Smooth muscle cell (in vitro differentiated cells): ENCODE measurements around the gene B3GALT6. TPM values are rescaled to one million over a fixed set of nuclear protein-coding genes. Genes with fewer than 3 reads are reported as not detected.

ENCODE experiments used
- DNase-seq: peaks from one replicate; lab custom pipeline; 2025; ENCODE audit not compliant: unreplicated experiment; lab: John Stamatoyannopoulos, UW
- H2AFZ ChIP-seq: fragments of 200-600 bp; sonication (generic); 2 replicates; pipeline ENCODE4 v1.6.0; 2016; ENCODE audit warnings: antibody characterized with exemption, low read depth, mild to moderate bottlenecking
- H3F3A ChIP-seq: fragments of 200-600 bp; sonication (generic); 2 replicates; pipeline ENCODE4 v1.6.0; 2017; ENCODE audit warnings: antibody characterized with exemption, low read depth
- H3K27ac ChIP-seq: fragments of 200-600 bp; sonication (generic); 2 replicates; pipeline ENCODE4 v1.5.1; 2016; ENCODE audit warnings: low read depth, mild to moderate bottlenecking
- H3K27me3 ChIP-seq: fragments of 200-600 bp; sonication (generic); 2 replicates; pipeline ENCODE4 v1.6.1; 2016; ENCODE audit warnings: low read depth, mild to moderate bottlenecking
- H3K36me3 ChIP-seq: fragments of 200-600 bp; sonication (generic); 2 replicates; pipeline ENCODE4 v1.5.1; 2016; ENCODE audit warnings: low read depth
- H3K4me1 ChIP-seq: fragments of 200-600 bp; sonication (generic); 2 replicates; pipeline ENCODE4 v1.5.1; 2016; ENCODE audit warnings: low read depth
- H3K4me2 ChIP-seq: fragments of 200-600 bp; sonication (generic); 2 replicates; pipeline ENCODE4 v1.6.0; 2016; ENCODE audit warnings: mild to moderate bottlenecking
- H3K4me3 ChIP-seq: fragments of 200-600 bp; sonication (generic); 2 replicates; pipeline ENCODE4 v1.5.1; 2016; ENCODE audit warnings: mild to moderate bottlenecking
- H3K79me2 ChIP-seq: fragments of 200-600 bp; sonication (generic); 2 replicates; pipeline ENCODE4 v1.6.0; 2016; ENCODE audit warnings: low read depth, mild to moderate bottlenecking
- H3K9ac ChIP-seq: fragments of 200-600 bp; sonication (generic); 2 replicates; pipeline ENCODE4 v1.6.0; 2016; ENCODE audit warnings: low read depth
- H3K9me3 ChIP-seq: fragments of 200-600 bp; sonication (generic); replicated peaks from 2 replicates; pipeline ENCODE4 v1.5.1; 2016; ENCODE audit warnings: low read depth
- H4K20me1 ChIP-seq: fragments of 200-600 bp; sonication (generic); 2 replicates; pipeline ENCODE4 v1.6.0; 2016; ENCODE audit warnings: low read depth
- WGBS: methylation state at CpG from one replicate; pipeline ENCODE4 v1.1.7; 2016; ENCODE audit warnings: low lambda C conversion rate; 5-methylcytosine and 5-hydroxymethylcytosine counted together
- polyA plus RNA-seq: library from polyadenylated mRNA; unstranded; fragments of >200 nt; fragmentation: Nextera tagmentation; extraction: Ambion mirVana; gene quantifications from 2 replicates; pipeline ENCODE4 v1.2.1, GENCODE V29; 2016
- total RNA-seq: library from RNA; depleted of rRNA; stranded (reverse); fragments of >200 nt; gene quantifications from 2 replicates; pipeline ENCODE4 v1.2.3, GENCODE V29; 2014
- TF ChIP-seq, protein P1 (sequence below): fragments of 200-600 bp; sonication (generic); IDR thresholded peaks from 2 replicates; pipeline ENCODE4 v1.5.1; 2017; ENCODE audit warnings: borderline replicate concordance, mild to moderate bottlenecking, antibody characterized with exemption; ENCODE audit not compliant: insufficient read depth, poor library complexity, severe bottlenecking

B3GALT6 gene
- total and polyA plus RNA-seq, 2 experiments from 2014 or later: 15.0 to 33.2 TPM

GRCh38 chr1:1241588-1242219, 9.7 kb downstream of the B3GALT6 start:
- H3K79me2 ChIP-seq: no peaks in the 10 kb centered on the region
- peaks cover 3% of the 10 kb centered on the region for H3K4me1 ChIP-seq
- H4K20me1 ChIP-seq: peaks cover 4% of the 10 kb centered on the region
- no peak overlapping the region for H3K9ac ChIP-seq
- WGBS: 89% methylated on average over 17 of the region's 26 CpGs
- H3K27ac ChIP-seq: no peak overlapping the region
- no peaks in the 10 kb centered on the region for H3K36me3 ChIP-seq
- no peak overlapping the region for H3K4me2 ChIP-seq
- H3K27me3 ChIP-seq: no peaks in the 10 kb centered on the region
- no peak overlapping the region for H2AFZ ChIP-seq
- H3K9me3 ChIP-seq: no peaks in the 10 kb centered on the region
- no peak for DNase-seq
- no peak overlapping the region for H3K4me3 ChIP-seq
- TF ChIP-seq, protein P1, sequence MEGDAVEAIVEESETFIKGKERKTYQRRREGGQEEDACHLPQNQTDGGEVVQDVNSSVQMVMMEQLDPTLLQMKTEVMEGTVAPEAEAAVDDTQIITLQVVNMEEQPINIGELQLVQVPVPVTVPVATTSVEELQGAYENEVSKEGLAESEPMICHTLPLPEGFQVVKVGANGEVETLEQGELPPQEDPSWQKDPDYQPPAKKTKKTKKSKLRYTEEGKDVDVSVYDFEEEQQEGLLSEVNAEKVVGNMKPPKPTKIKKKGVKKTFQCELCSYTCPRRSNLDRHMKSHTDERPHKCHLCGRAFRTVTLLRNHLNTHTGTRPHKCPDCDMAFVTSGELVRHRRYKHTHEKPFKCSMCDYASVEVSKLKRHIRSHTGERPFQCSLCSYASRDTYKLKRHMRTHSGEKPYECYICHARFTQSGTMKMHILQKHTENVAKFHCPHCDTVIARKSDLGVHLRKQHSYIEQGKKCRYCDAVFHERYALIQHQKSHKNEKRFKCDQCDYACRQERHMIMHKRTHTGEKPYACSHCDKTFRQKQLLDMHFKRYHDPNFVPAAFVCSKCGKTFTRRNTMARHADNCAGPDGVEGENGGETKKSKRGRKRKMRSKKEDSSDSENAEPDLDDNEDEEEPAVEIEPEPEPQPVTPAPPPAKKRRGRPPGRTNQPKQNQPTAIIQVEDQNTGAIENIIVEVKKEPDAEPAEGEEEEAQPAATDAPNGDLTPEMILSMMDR: no peak
- H3F3A ChIP-seq: no peaks in the 10 kb centered on the region

GRCh38 chr1:1242461-1243265, 10.6 kb downstream of the B3GALT6 start:
- Histone ChIP-seq H4K20me1 (peaks cover 14% of the 10 kb centered on the region), H3F3A (no peaks in the 10 kb centered on the region), H3K79me2 (no peaks in the 10 kb centered on the region), H3K36me3 (no peaks in the 10 kb centered on the region), H2AFZ (no peak overlapping the region), H3K27me3 (no peaks in the 10 kb centered on the region), H3K9me3 (no peaks in the 10 kb centered on the region), H3K4me3 (no peak overlapping the region), H3K4me2 (no peak overlapping the region), H3K27ac (no peak overlapping the region), H3K9ac (no peak overlapping the region), H3K4me1 (peaks cover 9% of the 10 kb centered on the region)
- no peak for DNase-seq
- WGBS: 92% methylated on average over 41 of the region's 41 CpGs
- TF ChIP-seq, protein P1: no peak

- no peak for DNase-seq
- Histone ChIP-seq H3K79me2 (no peaks in the 10 kb centered on the region), H3K4me2 (no peak overlapping the region), H4K20me1 (peaks cover 17% of the 10 kb centered on the region), H3K9ac (no peak overlapping the region), H3K27ac (no peak overlapping the region), H3K4me1 (peaks cover 9% of the 10 kb centered on the region), H2AFZ (no peak overlapping the region), H3K4me3 (no peak overlapping the region), H3K9me3 (no peaks in the 10 kb centered on the region), H3K36me3 (no peaks in the 10 kb centered on the region), H3F3A (no peaks in the 10 kb centered on the region), H3K27me3 (no peaks in the 10 kb centered on the region)
- WGBS: 98% methylated on average over 16 of the region's 23 CpGs
- TF ChIP-seq, protein P1: no peak
These were observed 11.2 kb downstream of the B3GALT6 start for GRCh38 chr1:1243266-1243660.
